ENCODE data around the gene HECW1.
"Not testable (repeated sequence)": the region's sequence is repeated elsewhere in the genome, so short reads cannot be mapped to it uniquely, and the experiment has no call there.

The HECW1 gene

DNA sequence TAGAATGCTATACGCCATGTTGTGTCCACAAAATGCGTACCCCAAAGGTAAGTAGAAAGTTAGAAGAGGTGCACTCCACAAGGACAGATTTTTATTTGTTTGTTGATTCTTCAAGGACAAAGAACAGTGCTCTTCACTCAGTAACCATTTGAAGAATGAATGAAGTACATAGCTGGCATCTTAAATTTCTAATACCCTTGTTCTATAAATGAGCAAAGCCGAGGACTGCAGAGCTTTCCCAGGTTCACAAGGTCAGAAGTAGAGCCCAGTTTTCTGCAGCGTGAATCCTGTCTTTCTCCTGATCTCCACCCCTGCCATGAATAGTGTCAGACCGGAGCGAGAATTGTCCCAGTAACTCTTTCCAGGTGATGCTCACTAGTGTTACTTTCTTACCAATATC, 9.5 kb downstream of the HECW1 start:
- no peak overlapping the region for H3K27ac Mint-ChIP-seq
- H3K9me3 Mint-ChIP-seq: no peaks in the 10 kb centered on the region
- H3K4me1 Mint-ChIP-seq (ENCODE audit: low read depth): no peaks in the 10 kb centered on the region
- peaks cover 34% of the 10 kb centered on the region for H3K27me3 Mint-ChIP-seq
- no peaks in the 10 kb centered on the region for H3K36me3 Mint-ChIP-seq (ENCODE audit: low read depth)
- H3K4me3 Mint-ChIP-seq: no peak overlapping the region

DNA sequence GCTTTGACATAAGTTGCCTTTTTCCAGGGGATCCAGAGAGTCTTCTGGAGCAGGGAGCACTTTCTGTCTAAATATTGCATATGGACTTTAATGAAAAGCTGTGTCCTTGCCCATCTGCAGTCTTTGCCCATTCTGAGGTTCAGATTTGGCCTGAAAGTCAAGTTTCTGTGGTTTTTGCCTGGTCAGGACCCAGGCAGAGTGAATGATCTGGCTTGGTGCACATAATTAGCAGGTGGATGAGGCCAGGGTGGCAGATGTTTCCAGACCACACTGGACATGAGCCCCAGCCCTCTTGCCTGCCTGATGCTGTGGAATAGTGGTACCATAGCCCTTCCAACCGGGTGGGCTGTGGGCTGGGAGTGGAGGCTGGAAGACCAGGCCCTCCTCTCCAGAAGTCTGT, 11.0 kb downstream of the HECW1 start:
- no peaks in the 10 kb centered on the region for H3K9me3 Mint-ChIP-seq
- H3K36me3 Mint-ChIP-seq (ENCODE audit: low read depth): no peaks in the 10 kb centered on the region
- H3K27ac Mint-ChIP-seq: no peak overlapping the region
- H3K4me1 Mint-ChIP-seq (ENCODE audit: low read depth): no peaks in the 10 kb centered on the region
- no peak overlapping the region for H3K4me3 Mint-ChIP-seq
- H3K27me3 Mint-ChIP-seq: peaks cover 20% of the 10 kb centered on the region

DNA sequence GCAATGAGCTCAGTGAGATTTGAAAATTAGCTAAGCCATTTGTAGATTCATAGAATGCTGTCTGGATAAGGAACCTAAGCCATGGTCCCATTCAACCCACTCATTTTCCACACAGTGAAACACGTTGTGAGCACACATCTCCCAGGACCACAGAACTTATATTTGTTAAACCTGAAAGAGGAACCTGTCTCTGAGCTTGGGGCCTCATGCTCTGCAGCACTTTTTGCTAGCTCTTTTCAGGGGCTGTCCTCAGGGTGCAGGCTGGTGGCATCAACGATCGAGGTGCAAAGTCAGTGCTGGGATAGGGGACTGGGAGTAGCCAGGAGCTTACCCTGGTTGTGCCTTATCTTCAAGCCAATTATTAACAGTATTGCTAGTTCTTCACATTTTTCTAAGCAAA, 11.9 kb downstream of the HECW1 start:
- Mint-ChIP-seq H3K27me3 (peaks cover 24% of the 10 kb centered on the region), H3K36me3 (ENCODE audit: low read depth) (no peaks in the 10 kb centered on the region), H3K9me3 (no peaks in the 10 kb centered on the region), H3K27ac (no peak overlapping the region), H3K4me1 (ENCODE audit: low read depth) (no peaks in the 10 kb centered on the region), H3K4me3 (no peak overlapping the region)

DNA sequence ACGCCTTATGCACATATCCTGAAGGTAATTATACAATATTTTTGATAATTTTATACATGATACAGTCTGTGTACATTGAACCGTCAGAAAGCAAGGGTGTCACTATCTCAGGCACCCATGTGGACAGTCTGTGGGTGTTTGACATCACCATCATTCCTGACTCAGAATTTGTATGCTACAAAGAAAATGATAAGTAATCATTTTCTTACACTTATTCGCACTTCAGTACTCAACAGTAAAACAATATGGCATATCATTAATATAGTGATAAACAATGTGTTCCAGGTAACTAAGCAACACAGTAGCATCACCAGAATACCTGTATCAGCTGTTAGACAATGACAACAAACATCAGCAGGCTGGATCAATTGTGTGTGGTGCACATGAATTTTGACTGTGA, 17.9 kb downstream of the HECW1 start:
- Mint-ChIP-seq H3K4me3 (no peak overlapping the region), H3K9me3 (no peaks in the 10 kb centered on the region), H3K36me3 (ENCODE audit: low read depth) (no peaks in the 10 kb centered on the region), H3K27me3 (peaks cover 20% of the 10 kb centered on the region), H3K27ac (no peak overlapping the region), H3K4me1 (ENCODE audit: low read depth) (no peaks in the 10 kb centered on the region)

DNA sequence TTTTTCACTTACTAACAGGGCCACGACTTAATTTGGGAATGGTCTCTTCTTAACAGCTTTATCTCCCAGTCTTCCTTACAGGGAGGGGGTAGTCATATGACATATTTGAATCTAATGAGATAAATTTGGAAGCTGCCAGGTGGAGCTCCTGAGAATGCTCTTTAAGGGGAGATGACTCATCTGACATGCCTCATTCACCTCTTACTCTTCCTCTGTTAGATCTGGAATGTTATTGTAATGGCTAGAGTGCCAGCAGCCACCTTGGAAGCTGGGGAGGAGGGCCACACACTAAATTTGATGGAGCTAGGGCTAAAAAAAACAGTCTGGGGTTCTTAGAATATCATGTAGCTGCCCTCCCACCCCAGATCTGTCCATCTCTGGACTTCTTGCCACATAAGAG, 22.7 kb downstream of the HECW1 start:
- no peaks in the 10 kb centered on the region for H3K36me3 Mint-ChIP-seq (ENCODE audit: low read depth)
- H3K27ac Mint-ChIP-seq: no peak overlapping the region

DNA sequence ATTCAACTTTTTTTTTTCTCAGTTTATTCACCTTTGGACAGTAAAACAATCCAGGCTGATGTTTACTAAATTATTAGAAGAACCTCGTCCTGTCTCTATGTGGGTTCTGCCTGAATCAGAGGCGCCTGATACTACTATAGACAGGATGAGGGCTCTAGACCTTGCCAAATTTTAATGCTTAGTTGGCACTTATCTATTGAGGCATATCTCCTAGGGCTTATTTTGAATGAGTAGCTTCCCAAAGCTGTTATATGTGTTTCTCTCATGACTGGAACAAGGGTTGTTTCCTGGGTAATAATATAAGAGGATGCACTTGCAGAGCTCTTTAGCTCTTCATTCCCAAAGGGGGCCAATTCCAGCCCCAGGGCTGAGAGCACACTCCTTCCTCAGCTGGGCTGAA, 23.6 kb downstream of the HECW1 start:
- H3K27me3 Mint-ChIP-seq: peaks cover 37% of the 10 kb centered on the region
- no peaks in the 10 kb centered on the region for H3K9me3 Mint-ChIP-seq
- H3K4me1 Mint-ChIP-seq (ENCODE audit: low read depth): no peaks in the 10 kb centered on the region
- no peak overlapping the region for H3K27ac Mint-ChIP-seq
- H3K36me3 Mint-ChIP-seq (ENCODE audit: low read depth): no peaks in the 10 kb centered on the region
- H3K4me3 Mint-ChIP-seq: no peak overlapping the region

More for the DNA sequence above, 22.7 kb downstream of the HECW1 start:
- Mint-ChIP-seq H3K4me1 (ENCODE audit: low read depth) (no peaks in the 10 kb centered on the region), H3K9me3 (no peaks in the 10 kb centered on the region), H3K4me3 (no peak overlapping the region), H3K27me3 (peaks cover 36% of the 10 kb centered on the region)

DNA sequence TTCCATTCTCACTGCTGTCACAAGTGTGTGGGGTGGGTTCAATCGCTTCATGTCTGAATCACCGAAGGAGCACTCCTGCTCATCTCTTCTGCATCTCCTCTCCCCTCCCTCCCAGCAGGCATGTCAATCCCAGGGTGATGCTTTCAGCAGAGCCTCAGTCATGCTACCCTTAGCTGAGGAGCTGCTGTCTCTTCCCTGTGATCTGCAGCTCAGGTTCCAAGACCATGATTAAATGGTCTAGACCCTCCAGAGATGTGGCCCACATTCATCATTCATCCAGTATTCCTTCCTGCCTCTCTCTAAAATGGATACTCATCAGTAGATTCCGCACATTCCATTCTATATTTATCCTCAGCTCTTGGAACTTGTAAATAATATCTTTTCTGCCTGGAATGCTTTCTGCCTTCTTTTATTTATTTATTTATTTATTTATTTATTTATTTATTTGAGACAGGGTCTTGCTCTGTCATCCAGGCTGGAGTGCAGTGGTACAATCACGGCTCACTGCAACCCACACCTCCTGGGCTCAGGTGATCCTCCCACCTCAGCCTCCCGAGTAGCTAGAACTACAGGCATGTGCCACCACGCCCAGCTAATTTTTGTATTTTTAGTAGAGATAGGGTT, 24.8 kb downstream of the HECW1 start:
- not testable (repeated sequence) for H3K27ac Mint-ChIP-seq; H3K4me3 Mint-ChIP-seq; H3K9me3 Mint-ChIP-seq; H3K4me1 Mint-ChIP-seq (ENCODE audit: low read depth); H3K36me3 Mint-ChIP-seq (ENCODE audit: low read depth)
- H3K27me3 Mint-ChIP-seq: peaks cover 36% of the 10 kb centered on the region

DNA sequence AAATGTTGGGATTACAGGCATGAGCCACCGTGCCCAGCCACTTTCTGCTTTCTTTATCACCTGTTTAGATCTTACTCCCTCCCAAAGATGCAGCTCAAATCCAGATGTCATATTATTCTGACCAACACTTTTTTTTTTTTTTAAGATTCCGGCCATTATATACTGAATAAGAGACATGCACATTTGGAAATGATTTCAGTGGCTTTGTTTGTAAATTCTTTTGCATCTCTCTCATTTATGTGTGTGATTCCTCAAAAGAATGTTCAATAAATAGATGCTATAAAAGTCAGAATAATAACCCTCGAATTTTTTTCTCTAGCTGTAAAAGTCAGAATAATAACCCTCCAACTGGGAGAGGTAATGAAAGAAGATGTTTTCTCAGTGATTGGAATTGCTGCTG, 25.4 kb downstream of the HECW1 start:
- Mint-ChIP-seq H3K4me3 (no peak overlapping the region), H3K9me3 (no peaks in the 10 kb centered on the region), H3K4me1 (ENCODE audit: low read depth) (no peaks in the 10 kb centered on the region), H3K36me3 (ENCODE audit: low read depth) (no peaks in the 10 kb centered on the region), H3K27me3 (peaks cover 30% of the 10 kb centered on the region), H3K27ac (no peak overlapping the region)

DNA sequence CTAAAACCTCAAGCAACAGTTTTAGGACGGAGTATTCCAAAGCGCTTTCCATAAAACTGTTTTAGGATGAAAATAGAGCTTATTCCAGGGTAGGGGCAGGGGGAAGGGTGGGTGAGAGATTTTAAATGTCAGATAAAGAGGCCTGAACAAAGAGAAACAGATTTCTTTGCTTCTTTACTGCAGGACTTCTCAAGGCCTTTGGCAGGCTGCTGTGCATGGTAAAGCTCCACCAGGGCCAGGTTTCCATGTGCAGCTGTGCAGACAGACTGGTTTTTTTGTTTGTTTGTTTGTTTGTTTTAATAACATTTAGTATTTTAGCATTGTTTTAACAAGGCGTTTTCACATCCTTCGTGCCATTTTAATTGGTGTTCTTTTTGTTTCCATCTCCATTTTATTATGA, 26.3 kb downstream of the HECW1 start:
- Mint-ChIP-seq H3K27me3 (peaks cover 26% of the 10 kb centered on the region), H3K4me3 (no peak overlapping the region), H3K4me1 (ENCODE audit: low read depth) (no peaks in the 10 kb centered on the region), H3K9me3 (no peaks in the 10 kb centered on the region), H3K36me3 (ENCODE audit: low read depth) (no peaks in the 10 kb centered on the region), H3K27ac (no peak overlapping the region)

DNA sequence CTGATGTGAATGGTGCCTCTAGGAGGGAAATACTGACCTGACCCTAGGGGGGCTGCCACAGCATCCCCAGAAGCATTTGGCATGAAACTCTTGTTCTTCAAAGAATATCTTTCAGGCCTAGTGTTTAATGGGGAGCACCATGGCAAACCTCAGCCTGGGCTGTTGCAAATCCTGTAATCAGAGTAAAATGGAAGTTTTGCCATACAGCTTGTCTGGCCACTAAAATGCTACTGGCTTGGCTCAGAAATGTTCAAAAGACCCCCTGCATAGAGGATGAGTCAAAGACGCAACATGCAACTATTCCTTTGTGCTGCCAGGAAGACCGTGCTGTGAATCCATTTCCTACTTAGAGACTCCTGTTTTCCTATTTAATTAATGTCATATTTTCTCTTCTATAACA, 26.7 kb downstream of the HECW1 start:
- Mint-ChIP-seq H3K36me3 (ENCODE audit: low read depth) (no peaks in the 10 kb centered on the region), H3K9me3 (no peaks in the 10 kb centered on the region), H3K27ac (no peak overlapping the region), H3K27me3 (peaks cover 30% of the 10 kb centered on the region), H3K4me1 (ENCODE audit: low read depth) (no peaks in the 10 kb centered on the region), H3K4me3 (no peak overlapping the region)

DNA sequence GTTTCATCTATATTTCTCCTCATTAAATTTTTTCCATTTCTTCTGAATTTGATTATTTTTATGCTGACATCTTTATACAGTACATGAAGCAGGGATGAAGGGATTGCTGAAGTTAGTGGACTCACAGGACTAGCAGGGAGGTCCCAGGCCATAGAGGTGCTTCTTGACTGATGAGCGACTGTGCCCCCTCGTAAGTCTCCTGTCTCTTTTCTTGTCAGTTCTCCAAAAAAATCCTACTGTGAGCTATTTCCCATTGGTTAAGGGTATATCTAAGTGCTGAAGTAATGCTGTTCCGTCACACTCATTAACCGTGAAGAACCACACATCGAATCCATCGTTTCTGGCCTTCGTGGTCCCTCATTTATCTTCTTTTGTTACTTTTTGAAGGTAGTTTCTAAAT, 27.7 kb downstream of the HECW1 start:
- H3K27ac Mint-ChIP-seq: no peak overlapping the region
- peaks cover 32% of the 10 kb centered on the region for H3K27me3 Mint-ChIP-seq
- no peaks in the 10 kb centered on the region for H3K4me1 Mint-ChIP-seq (ENCODE audit: low read depth)
- H3K4me3 Mint-ChIP-seq: no peak overlapping the region
- H3K9me3 Mint-ChIP-seq: no peaks in the 10 kb centered on the region
- H3K36me3 Mint-ChIP-seq (ENCODE audit: low read depth): no peaks in the 10 kb centered on the region

DNA sequence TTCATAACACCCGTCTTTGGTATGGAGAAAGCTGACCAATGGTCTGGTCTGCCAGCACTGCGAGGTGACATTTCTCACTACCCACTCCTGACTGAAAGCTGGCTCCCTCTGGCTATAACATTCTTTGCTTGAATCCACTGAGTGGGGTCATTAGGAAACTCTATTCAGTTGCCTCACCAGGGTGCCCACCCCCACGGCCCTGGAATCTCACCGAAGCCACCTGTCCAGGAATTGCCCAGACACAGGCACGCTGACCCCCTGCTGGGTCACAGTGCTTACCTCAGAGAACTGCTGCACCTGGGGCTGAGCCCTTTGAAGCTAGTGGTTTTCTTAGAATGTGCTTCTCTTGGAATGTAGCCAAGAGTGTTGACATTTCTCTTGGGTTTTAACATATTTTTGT, 28.6 kb downstream of the HECW1 start:
- no peak overlapping the region for H3K27ac Mint-ChIP-seq
- H3K36me3 Mint-ChIP-seq (ENCODE audit: low read depth): no peaks in the 10 kb centered on the region
- no peaks in the 10 kb centered on the region for H3K4me1 Mint-ChIP-seq (ENCODE audit: low read depth)
- peaks cover 31% of the 10 kb centered on the region for H3K27me3 Mint-ChIP-seq
- no peak overlapping the region for H3K4me3 Mint-ChIP-seq
- no peaks in the 10 kb centered on the region for H3K9me3 Mint-ChIP-seq

DNA sequence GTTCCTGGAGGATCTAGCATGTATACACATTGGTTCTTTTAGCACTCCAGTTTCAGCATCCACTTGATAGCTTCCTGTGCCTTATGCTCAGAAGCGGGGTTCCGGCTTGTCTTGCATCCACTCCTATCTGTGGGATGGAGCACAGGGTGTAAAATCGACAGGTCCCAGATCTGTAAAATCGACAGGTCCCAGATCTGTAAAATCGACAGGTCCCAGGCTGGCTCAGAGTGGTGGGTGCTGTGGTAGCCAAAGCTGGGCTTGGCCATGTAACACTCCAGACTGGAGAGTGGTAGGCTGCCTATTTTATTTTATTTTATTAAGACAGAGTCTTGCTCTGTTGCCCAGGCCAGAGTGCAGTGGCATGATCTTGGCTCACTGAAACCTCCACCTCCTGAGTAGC, 30.3 kb downstream of the HECW1 start:
- Mint-ChIP-seq H3K4me3 (no peak overlapping the region), H3K27me3 (peaks cover 32% of the 10 kb centered on the region), H3K36me3 (ENCODE audit: low read depth) (no peaks in the 10 kb centered on the region), H3K9me3 (no peaks in the 10 kb centered on the region), H3K27ac (no peak overlapping the region), H3K4me1 (ENCODE audit: low read depth) (no peaks in the 10 kb centered on the region)

DNA sequence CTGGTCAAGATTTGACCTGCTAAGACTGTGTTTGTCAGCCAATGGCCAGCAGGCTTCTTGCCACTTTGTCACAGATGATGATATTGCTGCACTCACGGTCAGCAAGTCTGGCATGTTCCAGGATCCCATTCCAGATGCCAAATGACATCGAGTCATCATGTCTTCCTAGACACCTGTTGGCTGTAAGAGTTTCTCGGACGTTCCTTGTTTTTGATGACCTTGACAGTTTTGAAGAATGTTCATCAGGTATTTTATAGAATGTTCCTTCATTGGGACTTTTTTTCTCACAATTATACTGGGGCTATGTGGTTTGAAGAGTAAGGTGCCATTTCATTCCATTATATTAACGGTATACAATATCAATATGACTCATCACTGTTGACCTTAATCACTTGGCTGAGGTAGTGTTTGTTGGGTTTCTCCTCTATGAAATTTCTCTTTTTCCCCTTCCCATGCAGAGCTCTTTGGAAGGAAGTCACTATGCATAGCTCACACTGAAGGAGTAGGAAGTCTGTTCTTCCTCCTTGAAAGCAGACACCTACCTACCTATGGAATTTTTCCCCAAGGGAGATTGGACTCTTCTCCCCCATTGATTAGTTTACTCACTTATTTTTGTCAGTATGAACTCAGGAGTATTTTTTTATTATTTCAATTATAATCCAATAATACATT, 31.6 kb downstream of the HECW1 start:
- Mint-ChIP-seq H3K36me3 (ENCODE audit: low read depth) (no peaks in the 10 kb centered on the region), H3K27me3 (peaks cover 24% of the 10 kb centered on the region), H3K9me3 (no peaks in the 10 kb centered on the region), H3K27ac (no peak overlapping the region), H3K4me1 (ENCODE audit: low read depth) (no peaks in the 10 kb centered on the region), H3K4me3 (no peak overlapping the region)

DNA sequence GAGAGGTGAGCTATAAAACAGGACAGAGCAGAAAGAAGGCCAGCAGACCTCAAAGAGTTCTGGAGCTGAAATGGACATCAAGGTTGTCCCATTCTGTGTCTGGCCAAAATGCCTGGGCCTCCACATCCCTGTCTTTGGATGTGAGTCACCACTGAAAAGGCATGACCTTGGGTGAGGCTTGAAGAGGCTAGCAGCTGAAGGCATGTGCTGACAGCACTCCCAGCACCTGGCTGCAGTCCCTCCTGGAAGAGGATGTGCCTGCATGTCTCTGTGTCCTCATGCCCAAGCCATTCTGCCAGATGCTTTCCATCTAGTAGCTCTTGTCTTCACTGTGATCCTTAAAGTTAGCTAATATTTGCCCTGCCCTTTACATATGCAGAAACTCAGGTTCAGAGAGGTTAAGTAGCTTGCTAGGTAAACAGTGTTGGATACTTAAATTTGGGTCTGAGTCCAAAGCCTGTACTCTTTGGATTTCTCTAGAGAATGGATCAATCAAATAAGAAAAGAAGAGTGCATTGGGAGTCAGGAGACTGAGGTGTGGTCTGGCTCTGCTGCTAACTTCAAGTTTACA, 35.8 kb downstream of the HECW1 start:
- Mint-ChIP-seq H3K9me3 (no peaks in the 10 kb centered on the region), H3K4me1 (ENCODE audit: low read depth) (no peaks in the 10 kb centered on the region), H3K27ac (no peak overlapping the region), H3K4me3 (no peak overlapping the region), H3K27me3 (peaks cover 26% of the 10 kb centered on the region), H3K36me3 (ENCODE audit: low read depth) (no peaks in the 10 kb centered on the region)

DNA sequence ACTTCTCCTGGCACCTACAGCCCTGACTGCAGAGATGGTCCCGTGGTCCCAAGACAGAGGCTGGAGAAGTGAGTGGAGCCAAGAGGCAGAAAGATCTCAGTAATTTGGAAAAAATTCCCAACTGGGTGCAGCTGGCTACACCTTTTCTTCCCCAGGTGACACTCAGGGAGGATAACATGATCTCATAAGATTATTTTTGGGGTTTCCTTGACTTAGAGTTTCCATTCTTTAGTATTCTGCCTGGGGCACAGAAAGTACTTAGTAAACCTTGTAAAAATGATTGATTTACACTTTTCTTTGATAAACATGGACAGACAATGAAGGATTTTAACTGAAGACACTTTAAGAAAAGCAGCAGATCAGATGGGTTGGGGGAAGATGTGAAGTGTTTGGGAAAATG, 38.6 kb downstream of the HECW1 start:
- Mint-ChIP-seq H3K4me3 (no peak overlapping the region), H3K27ac (no peak overlapping the region), H3K9me3 (no peaks in the 10 kb centered on the region)

More for the DNA sequence above, 38.6 kb downstream of the HECW1 start:
- no peaks in the 10 kb centered on the region for H3K36me3 Mint-ChIP-seq (ENCODE audit: low read depth)
- no peaks in the 10 kb centered on the region for H3K4me1 Mint-ChIP-seq (ENCODE audit: low read depth)
- peaks cover 23% of the 10 kb centered on the region for H3K27me3 Mint-ChIP-seq
